CD4-positive, alpha-beta memory T cell (primary cell): ENCODE results near the gene LRRC45. TPM values are rescaled to one million over a fixed set of nuclear protein-coding genes. Genes with fewer than 3 reads are reported as not detected.

Experiments
- CTCF ChIA-PET: fragments of 350-600 bp; sonication (Branson Sonifier 250); formaldehyde crosslinking; loops from one replicate; lab custom pipeline; 2021; ENCODE audit warnings: inconsistent platforms; ENCODE audit not compliant: partially characterized antibody; lab: Charles Lee
- POLR2A ChIA-PET: fragments of 350-600 bp; sonication (Branson Sonifier 250); formaldehyde crosslinking; loops from one replicate; lab custom pipeline; 2021; ENCODE audit not compliant: partially characterized antibody; lab: Charles Lee
- DNase-seq, 5 donors: peaks; one replicate each; pipeline versions ENCODE4 v3.0.0 to v3.0.0-alpha.2; 2020 to 2022; ENCODE audit warnings: mixed read lengths in 1 of 5
- H3K27ac ChIP-seq: one replicate; pipeline ENCODE4 v1.7.0; 2013; ENCODE audit warnings: low read depth, low read length
- H3K27me3 ChIP-seq: 2 replicates; pipeline ENCODE4 v1.7.0; 2013; ENCODE audit warnings: mild to moderate bottlenecking, low read length, moderate library complexity; ENCODE audit not compliant: insufficient read depth
- H3K36me3 ChIP-seq: 2 replicates; pipeline ENCODE4 v1.7.0; 2013; ENCODE audit warnings: mild to moderate bottlenecking, low read length, moderate library complexity; ENCODE audit not compliant: insufficient read depth
- H3K4me1 ChIP-seq: 2 replicates; pipeline ENCODE4 v1.7.0; 2013; ENCODE audit warnings: mild to moderate bottlenecking, low read length, moderate library complexity; ENCODE audit not compliant: insufficient read depth
- H3K4me3 ChIP-seq, 2 donors: one replicate each; pipeline ENCODE4 v1.7.0; 2013; ENCODE audit warnings: low read length in 2 of 2, mild to moderate bottlenecking in 1 of 2
- H3K9me3 ChIP-seq, 2 donors: one replicate each; pipeline ENCODE4 v1.7.0; 2013; ENCODE audit warnings: low read length in 2 of 2, control low read depth in 1 of 2; ENCODE audit not compliant: control insufficient read depth in 1 of 2
- H3K27ac Mint-ChIP-seq, 7 donors: one replicate each; pipeline ENCODE4 v1.8.0; 2020 to 2021; ENCODE audit warnings: mixed read lengths in 7 of 7, mild to moderate bottlenecking in 6 of 7, inconsistent platforms in 3 of 7, moderate library complexity in 3 of 7
- H3K27me3 Mint-ChIP-seq, 2 donors: one replicate each; pipeline ENCODE4 v1.8.0; 2020 to 2021; ENCODE audit warnings: mixed read lengths in 2 of 2
- H3K36me3 Mint-ChIP-seq, 2 donors: one replicate each; pipeline ENCODE4 v1.8.0; 2020 to 2021; ENCODE audit warnings: mixed read lengths in 2 of 2, inconsistent platforms in 1 of 2, mild to moderate bottlenecking in 1 of 2
- H3K4me1 Mint-ChIP-seq, 4 donors: one replicate each; pipeline ENCODE4 v1.8.0; 2020 to 2021; ENCODE audit warnings: mixed read lengths in 4 of 4, mild to moderate bottlenecking in 1 of 4
- H3K4me3 Mint-ChIP-seq, 8 donors: one replicate each; pipeline ENCODE4 v1.8.0; 2020 to 2021; ENCODE audit warnings: mixed read lengths in 8 of 8, mild to moderate bottlenecking in 7 of 8, moderate library complexity in 6 of 8, inconsistent platforms in 3 of 8
- H3K9me3 Mint-ChIP-seq, 8 donors: one replicate each; pipeline ENCODE4 v1.8.0; 2020 to 2021; ENCODE audit warnings: mixed read lengths in 8 of 8, mild to moderate bottlenecking in 5 of 8, inconsistent platforms in 3 of 8, moderate library complexity in 1 of 8
- intact Hi-C: fragments of 100-400 bp; cut with micrococcal nuclease; formaldehyde crosslinking; loops from one replicate; pipeline ENCODE4 v1.15.1; 2023
- polyA plus RNA-seq, 2 donors: library from polyadenylated mRNA; unstranded; fragments of 300-500 nt; fragmentation: Illumina TruSeq; gene quantifications; one replicate each; pipeline ENCODE4 v1.2.3, GENCODE V29; 2021
- total RNA-seq, 2 experiments: library from RNA; stranded (reverse); gene quantifications; one replicate each; pipeline ENCODE4 v1.2.3, GENCODE V29; 2021

Gene LRRC45
- total and polyA plus RNA-seq, 4 experiments from 2014 or later = 5.7 to 18.7 (median 13.1) TPM

DNA sequence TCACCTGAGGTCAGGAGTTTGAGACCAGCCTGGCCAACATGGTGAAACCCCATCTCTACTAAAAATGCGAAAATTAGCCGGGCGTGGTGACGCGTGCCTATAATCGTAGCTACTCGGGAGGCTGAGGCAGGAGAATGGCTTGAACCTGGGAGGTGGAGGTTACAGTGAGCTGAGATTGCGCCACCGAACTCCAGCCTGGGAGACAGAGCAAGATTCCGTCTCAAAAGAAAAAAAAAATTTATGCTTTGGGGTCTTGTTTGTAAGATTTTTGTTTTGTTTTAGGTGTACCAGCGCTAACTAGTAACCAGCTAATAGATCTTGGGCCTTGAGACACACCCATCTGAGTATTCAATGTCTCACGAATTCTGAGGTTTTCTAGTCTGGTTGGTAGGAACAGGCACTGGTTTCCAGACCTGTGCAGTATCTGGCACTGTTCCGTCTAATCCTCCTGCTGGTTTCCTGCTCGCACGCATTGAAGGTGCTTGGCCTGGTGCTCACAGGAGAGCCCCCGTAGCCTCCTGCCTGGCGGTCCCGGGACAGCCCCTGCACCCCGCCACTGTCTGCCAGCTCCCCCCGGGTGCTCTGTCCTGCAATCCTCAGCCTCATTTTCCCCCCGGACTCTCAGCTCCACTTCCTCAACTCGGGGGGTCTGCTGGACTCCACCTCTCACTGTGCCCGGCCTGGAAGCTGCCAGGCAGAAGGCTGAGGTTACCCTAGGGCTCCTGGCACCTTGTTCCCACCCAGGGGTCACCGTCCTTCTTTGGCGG is 53.1 kb downstream of the LRRC45 start:
- Mint-ChIP-seq H3K27ac (peak overlapping the region in 1 of 7 donors; percentile 30), H3K4me1 (no peaks in the 10 kb centered on the region), H3K27me3 (no peaks in the 10 kb centered on the region), H3K9me3 (peaks cover 0 to 4% (median 0%) of the 10 kb centered on the region in 8 donors), H3K4me3 (no peak overlapping the region), H3K36me3 (peaks cover 3 to 6% of the 10 kb centered on the region in 2 donors)
- Histone ChIP-seq H3K4me3 (no peak overlapping the region), H3K36me3 (peaks cover 6% of the 10 kb centered on the region), H3K27me3 (no peaks in the 10 kb centered on the region), H3K27ac (no peak overlapping the region), H3K4me1 (no peaks in the 10 kb centered on the region), H3K9me3 (no peaks in the 10 kb centered on the region)
- ChIA-PET CTCF (no interaction called here), POLR2A (no interaction called here)
- intact Hi-C loops = no loop called here
- DNase-seq = no peak

DNA sequence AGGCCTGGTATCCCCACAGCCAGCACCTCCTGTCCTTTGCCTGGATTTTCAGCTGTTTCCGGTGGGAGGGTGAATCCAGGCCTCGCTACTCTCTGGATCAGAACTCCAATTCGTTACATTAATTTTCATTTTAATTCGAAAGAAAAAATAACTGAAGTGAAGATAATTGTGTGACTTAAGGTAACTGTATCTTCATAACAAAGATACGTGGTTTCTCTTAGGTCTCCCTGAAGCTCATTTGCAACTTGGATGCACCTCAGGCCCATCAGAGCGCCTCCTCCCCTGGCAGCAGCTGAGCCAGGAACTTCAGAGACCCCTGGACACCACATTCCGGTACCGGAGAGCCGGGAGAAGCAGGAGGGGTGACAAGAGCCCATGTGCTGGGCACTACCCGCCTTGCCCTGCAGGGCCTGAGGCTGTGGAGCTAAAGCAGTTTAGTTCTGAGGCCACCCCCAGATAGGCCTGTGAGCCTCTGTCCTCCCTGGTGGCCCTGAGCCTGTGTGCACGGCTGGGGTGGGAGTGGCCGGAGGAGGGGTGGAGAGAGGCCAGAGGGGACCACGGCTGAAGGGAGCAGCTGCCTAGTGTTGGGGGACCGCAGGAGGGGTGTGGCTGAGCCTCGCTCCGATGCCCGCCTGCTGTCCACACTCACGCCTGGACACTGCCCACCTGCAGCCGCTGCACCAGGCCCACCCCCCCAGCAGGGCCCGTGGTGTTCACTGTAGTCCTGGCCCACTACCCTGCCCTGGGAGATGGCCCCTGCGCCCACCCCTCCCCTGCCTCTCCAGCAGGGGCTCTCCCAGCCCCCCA is 53.9 kb downstream of the LRRC45 start:
- ChIA-PET CTCF (no interaction called here), POLR2A (interaction anchor here (0.8 kb wide), 1 partner anchor 21 kb away, joined by 3 read pairs; the partner anchor contains the start of gene FASN)
- no peaks in the 10 kb centered on the region for H3K4me1 ChIP-seq
- Mint-ChIP-seq H3K4me1 (no peaks in the 10 kb centered on the region), H3K4me3 (no peak overlapping the region), H3K9me3 (peaks cover 0 to 4% (median 0%) of the 10 kb centered on the region in 8 donors), H3K36me3 (peaks cover 3 to 6% of the 10 kb centered on the region in 2 donors), H3K27ac (peak overlapping the region in 1 of 7 donors; percentile 30), H3K27me3 (no peaks in the 10 kb centered on the region)
- H3K27ac ChIP-seq = no peak overlapping the region
- peaks cover 10% of the 10 kb centered on the region for H3K36me3 ChIP-seq
- H3K9me3 ChIP-seq = no peaks in the 10 kb centered on the region
- no peaks in the 10 kb centered on the region for H3K27me3 ChIP-seq
- H3K4me3 ChIP-seq = no peak overlapping the region
- intact Hi-C loops = no loop called here
- no peak for DNase-seq

DNA sequence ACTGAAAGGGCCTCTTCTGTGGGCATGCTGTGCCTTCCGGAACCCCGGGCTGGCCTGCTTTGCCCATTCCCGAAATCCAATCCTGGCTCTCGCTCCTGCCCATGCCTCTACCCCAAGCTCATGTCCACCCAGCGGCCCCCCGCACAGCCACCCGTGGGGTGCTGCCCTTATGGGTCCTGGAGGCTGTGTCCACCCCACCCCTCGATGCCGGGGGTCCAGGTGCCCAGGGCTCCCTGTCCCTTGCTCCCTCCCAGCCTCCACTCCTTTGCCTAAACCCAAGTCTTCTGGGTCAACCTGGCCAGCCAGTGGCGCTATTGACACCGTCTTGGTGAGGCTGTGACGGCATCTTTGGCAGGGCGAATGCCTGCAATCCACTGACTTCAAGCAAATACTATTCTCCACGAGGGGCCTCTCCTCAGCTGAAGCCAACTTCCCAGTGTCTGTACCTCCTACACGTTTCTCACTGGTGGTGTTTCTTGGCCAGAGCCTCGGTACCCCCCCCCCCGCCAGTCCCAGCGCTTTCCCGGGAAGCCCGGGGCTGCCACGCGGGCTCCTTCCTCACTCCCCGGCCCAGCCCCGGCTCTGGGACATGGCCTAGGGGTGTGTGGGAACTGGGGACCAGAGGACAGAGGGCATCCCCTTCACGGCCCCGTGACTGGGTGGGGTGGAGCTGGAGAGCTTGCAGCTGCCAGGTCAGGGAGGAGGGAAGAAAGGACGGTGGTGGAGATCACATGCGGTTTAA is 54.7 kb downstream of the LRRC45 start:
- peaks cover 3 to 6% of the 10 kb centered on the region in 2 donors for H3K36me3 Mint-ChIP-seq
- ChIA-PET CTCF (no interaction called here), POLR2A (interaction anchor here (0.8 kb wide), 1 partner anchor 20 kb away, joined by 3 read pairs; the partner anchor contains the start of gene FASN)
- no peak overlapping the region for H3K4me3 Mint-ChIP-seq
- no peaks in the 10 kb centered on the region for H3K27me3 Mint-ChIP-seq
- Histone ChIP-seq H3K27ac (no peak overlapping the region), H3K4me1 (no peaks in the 10 kb centered on the region), H3K4me3 (no peak overlapping the region), H3K27me3 (no peaks in the 10 kb centered on the region), H3K36me3 (peaks cover 11% of the 10 kb centered on the region), H3K9me3 (no peaks in the 10 kb centered on the region)
- no peak for DNase-seq
- peaks cover 0 to 4% (median 0%) of the 10 kb centered on the region in 8 donors for H3K9me3 Mint-ChIP-seq
- intact Hi-C loops = no loop called here
- peak overlapping the region in 1 of 7 donors; percentile 27 for H3K27ac Mint-ChIP-seq
- H3K4me1 Mint-ChIP-seq = no peaks in the 10 kb centered on the region

DNA sequence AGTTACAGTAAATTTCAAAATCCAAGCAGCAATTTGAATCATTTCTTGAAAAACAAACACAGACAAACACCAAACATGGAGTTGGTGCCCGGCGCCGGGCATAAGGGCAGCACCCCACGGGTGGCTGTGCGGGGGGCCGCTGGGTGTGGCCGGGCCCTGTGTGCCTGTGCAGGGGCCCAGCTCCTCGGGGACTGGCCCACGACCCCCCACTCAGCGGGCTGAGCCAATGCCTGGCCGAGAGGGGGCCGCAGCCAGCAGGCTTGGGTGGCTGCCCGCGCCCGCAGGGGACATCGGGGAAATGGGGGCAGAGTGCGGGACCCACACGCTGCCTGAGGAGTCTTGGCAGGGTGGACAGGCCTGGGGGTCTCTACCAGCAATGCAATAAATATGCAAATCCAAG is 55.3 kb downstream of the LRRC45 start:
- POLR2A ChIA-PET = no interaction called here
- H3K9me3 Mint-ChIP-seq = peaks cover 0 to 4% (median 0%) of the 10 kb centered on the region in 8 donors
- no peak overlapping the region for H3K27ac Mint-ChIP-seq
- no peak for DNase-seq
- Histone ChIP-seq H3K27ac (no peak overlapping the region), H3K27me3 (no peaks in the 10 kb centered on the region), H3K4me1 (no peaks in the 10 kb centered on the region), H3K36me3 (peaks cover 14% of the 10 kb centered on the region), H3K4me3 (no peak overlapping the region), H3K9me3 (no peaks in the 10 kb centered on the region)
- no peak overlapping the region for H3K4me3 Mint-ChIP-seq
- peaks cover 7 to 10% of the 10 kb centered on the region in 2 donors for H3K36me3 Mint-ChIP-seq
- CTCF ChIA-PET = no interaction called here
- intact Hi-C loops = no loop called here
- no peaks in the 10 kb centered on the region for H3K4me1 Mint-ChIP-seq
- no peaks in the 10 kb centered on the region for H3K27me3 Mint-ChIP-seq

DNA sequence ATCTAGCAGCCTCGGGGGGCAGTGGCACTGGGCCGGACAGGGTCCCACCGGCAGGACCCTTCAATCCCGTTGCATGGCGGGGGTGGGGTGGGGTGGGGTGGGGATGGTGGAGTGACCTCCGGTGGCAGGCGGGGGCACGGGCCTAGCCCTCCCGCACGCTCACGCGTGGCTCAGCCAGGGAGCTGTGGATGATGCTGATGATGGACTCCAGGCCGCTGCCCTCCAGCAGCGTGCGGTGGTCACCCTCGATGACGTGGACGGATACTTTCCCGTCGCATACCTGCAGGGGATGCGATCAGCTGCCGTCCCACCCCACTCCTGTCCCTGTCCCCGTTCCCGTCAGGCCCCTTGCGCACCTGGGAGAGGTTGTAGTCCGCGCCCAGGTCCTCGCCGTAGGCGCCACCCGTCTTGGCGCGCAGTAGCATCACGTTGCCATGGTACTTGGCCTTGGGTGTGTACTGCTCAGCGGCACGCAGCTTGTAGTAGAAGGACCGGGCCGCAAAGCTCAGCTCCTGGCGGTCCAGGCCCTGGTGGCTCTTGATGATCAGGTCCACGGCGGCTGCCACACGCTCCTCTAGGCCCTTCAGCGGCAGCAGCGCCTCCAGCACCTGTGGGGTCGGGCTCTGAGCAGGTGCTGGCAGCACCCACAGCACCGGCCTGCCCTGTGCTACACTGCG is 56.0 kb downstream of the LRRC45 start:
- POLR2A ChIA-PET = no interaction called here
- CTCF ChIA-PET = no interaction called here
- H3K4me1 Mint-ChIP-seq = no peaks in the 10 kb centered on the region
- no peak for DNase-seq
- H3K9me3 Mint-ChIP-seq = peaks cover 0 to 4% (median 0%) of the 10 kb centered on the region in 8 donors
- H3K27ac Mint-ChIP-seq = peak overlapping the region in 1 of 7 donors; percentile 46
- no peaks in the 10 kb centered on the region for H3K4me1 ChIP-seq
- intact Hi-C loops = no loop called here
- H3K27ac ChIP-seq = no peak overlapping the region
- no peak overlapping the region for H3K4me3 ChIP-seq
- H3K4me3 Mint-ChIP-seq = no peak overlapping the region
- H3K36me3 Mint-ChIP-seq = peaks cover 7 to 11% of the 10 kb centered on the region in 2 donors
- no peaks in the 10 kb centered on the region for H3K27me3 ChIP-seq
- H3K9me3 ChIP-seq = no peaks in the 10 kb centered on the region
- H3K36me3 ChIP-seq = peaks cover 20% of the 10 kb centered on the region
- H3K27me3 Mint-ChIP-seq = no peaks in the 10 kb centered on the region

DNA sequence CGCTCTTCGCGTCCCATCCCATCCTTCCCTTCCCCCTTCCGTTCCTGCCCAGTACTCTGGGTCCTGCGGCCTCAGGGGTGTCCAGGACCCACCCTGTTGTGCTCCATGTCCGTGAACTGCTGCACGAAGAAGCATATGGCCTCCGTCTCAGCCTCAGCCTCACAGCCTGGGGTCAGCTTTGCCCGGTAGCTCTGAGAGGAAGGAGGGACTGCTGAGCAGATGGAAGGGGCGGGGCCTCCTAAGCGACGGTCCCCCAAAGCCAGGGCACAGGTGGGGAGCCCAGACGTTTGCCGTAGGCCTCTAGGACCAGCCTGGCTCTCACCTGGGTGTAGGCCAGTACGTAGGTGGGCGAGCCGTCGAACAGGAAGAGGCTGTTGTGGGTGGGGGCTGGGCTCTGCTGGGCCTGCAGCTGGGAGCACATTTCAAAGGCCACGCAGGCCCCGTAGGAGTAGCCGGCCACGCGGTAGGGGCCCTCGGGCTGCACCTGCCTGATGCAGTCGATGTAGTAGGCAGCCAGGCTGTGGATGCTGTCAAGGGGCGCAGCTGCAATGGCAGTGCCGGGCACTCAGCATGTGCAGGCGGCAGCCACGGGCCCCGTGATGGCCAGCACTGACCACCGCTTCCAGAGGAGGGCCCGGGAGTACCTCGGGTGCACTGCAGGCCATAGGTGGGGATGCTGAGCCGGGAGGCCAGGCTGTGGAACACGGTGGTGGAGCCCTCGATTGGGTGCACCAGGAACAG is 57.1 kb downstream of the LRRC45 start:
- Histone ChIP-seq H3K9me3 (no peaks in the 10 kb centered on the region), H3K4me1 (no peaks in the 10 kb centered on the region), H3K36me3 (peaks cover 21% of the 10 kb centered on the region), H3K4me3 (no peak overlapping the region), H3K27me3 (no peaks in the 10 kb centered on the region), H3K27ac (no peak overlapping the region)
- peaks cover 0 to 4% (median 0%) of the 10 kb centered on the region in 8 donors for H3K9me3 Mint-ChIP-seq
- peaks cover 7 to 15% of the 10 kb centered on the region in 2 donors for H3K36me3 Mint-ChIP-seq
- ChIA-PET CTCF (no interaction called here), POLR2A (interaction anchor here (1.1 kb wide), 1 partner anchor 15 kb away, joined by 3 read pairs; the partner anchor contains the start of gene DUS1L)
- H3K4me3 Mint-ChIP-seq = no peak overlapping the region
- H3K27ac Mint-ChIP-seq = peak overlapping the region in 1 of 7 donors; percentile 46
- no peaks in the 10 kb centered on the region for H3K27me3 Mint-ChIP-seq
- no peak for DNase-seq
- H3K4me1 Mint-ChIP-seq = no peaks in the 10 kb centered on the region
- intact Hi-C loops = no loop called here
